Fibroblast of lung (primary cell): ENCODE data around the gene S100A10. TPM values are rescaled to one million over a fixed set of nuclear protein-coding genes. Genes with fewer than 3 reads are reported as not detected.
A peak's percentile ranks its signal among the peaks of the same experiment; 100 is the strongest.

Experiments used
- DNase-seq, 2 donors: peaks; one replicate each; pipeline versions ENCODE4 v3.0.0 to v3.0.0-alpha.2; 2010; ENCODE audit warnings: low read depth in 2 of 2
- H2AFZ ChIP-seq: 2 replicates; pipeline ENCODE4 v1.5.1; 2012; ENCODE audit warnings: low read length, control low read depth, inconsistent platforms
- H3K27ac ChIP-seq: 2 replicates; pipeline ENCODE4 v1.5.1; 2011; ENCODE audit warnings: low read length, control low read depth; ENCODE audit not compliant: insufficient read depth
- H3K27me3 ChIP-seq: 2 replicates; pipeline ENCODE4 v1.5.1; 2011; ENCODE audit warnings: mild to moderate bottlenecking, low read length; ENCODE audit not compliant: control insufficient read depth, insufficient read depth
- H3K36me3 ChIP-seq: 2 replicates; pipeline ENCODE4 v1.5.1; 2011; ENCODE audit warnings: low read length; ENCODE audit not compliant: control insufficient read depth, insufficient read depth
- H3K4me1 ChIP-seq: 2 replicates; pipeline ENCODE4 v1.5.1; 2011; ENCODE audit warnings: low read length; ENCODE audit not compliant: control insufficient read depth, insufficient read depth; ENCODE audit errors: extremely low read depth
- H3K4me2 ChIP-seq: 2 replicates; pipeline ENCODE4 v1.5.1; 2011; ENCODE audit warnings: low read length, control low read depth; ENCODE audit not compliant: insufficient read depth; ENCODE audit errors: extremely low read depth
- H3K4me3 ChIP-seq, 4 experiments: fragments of 200-600 bp in 1 of 4; sonication (generic) in 1 of 4; replicated peaks in 1 of 4; 2 replicates each; pipeline ENCODE4 v1.5.1; 2011 to 2016; ENCODE audit warnings: low read length in 4 of 4, low read depth in 3 of 4, mild to moderate bottlenecking in 3 of 4, control low read depth in 2 of 4, inconsistent platforms in 1 of 4, mixed read lengths in 1 of 4; ENCODE audit not compliant: insufficient read depth in 1 of 4; ENCODE audit errors: control extremely low read depth in 1 of 4
- H3K79me2 ChIP-seq: 2 replicates; pipeline ENCODE4 v1.5.1; 2012; ENCODE audit warnings: mild to moderate bottlenecking, low read length, inconsistent platforms; ENCODE audit not compliant: control insufficient read depth, insufficient read depth
- H3K9ac ChIP-seq: 2 replicates; pipeline ENCODE4 v1.5.1; 2011; ENCODE audit warnings: mild to moderate bottlenecking, low read length, control low read depth; ENCODE audit not compliant: insufficient read depth
- H3K9me3 ChIP-seq: 2 replicates; pipeline ENCODE4 v1.5.1; 2012; ENCODE audit warnings: low read depth, low read length; ENCODE audit not compliant: control insufficient read depth, insufficient read depth
- H4K20me1 ChIP-seq: 2 replicates; pipeline ENCODE4 v1.5.1; 2011; ENCODE audit warnings: low read length; ENCODE audit not compliant: control insufficient read depth, insufficient read depth; ENCODE audit errors: extremely low read depth
- EZH2 ChIP-seq: IDR thresholded peaks from 2 replicates; pipeline ENCODE4 v1.5.1; 2012; ENCODE audit warnings: low read length, control low read depth, mild to moderate bottlenecking; ENCODE audit errors: missing control alignments
- polyA plus RNA-seq, 2 donors: library from polyadenylated mRNA; depleted of rRNA in 1 of 2; stranded (reverse) in 1 of 2; unstranded in 1 of 2; fragments of >200 nt; gene quantifications; 2 replicates each; pipeline ENCODE4 v1.2.1, GENCODE V29; 2011 to 2012; ENCODE audit warnings: missing spikeins in 1 of 2
- total RNA-seq: library from RNA; depleted of rRNA; stranded (reverse); fragments of >200 nt; gene quantifications from 2 replicates; pipeline ENCODE4 v1.2.1, GENCODE V29; 2014
- TF ChIP-seq, protein P1 (sequence below), 2 donors: IDR thresholded peaks in 1 of 2; conservative IDR thresholded peaks in 1 of 2; 1 replicate in 1 of 2; 2 replicates in 1 of 2; pipeline ENCODE4 v1.5.1; 2011 to 2012; ENCODE audit warnings: low read length in 2 of 2, control low read depth in 1 of 2, inconsistent platforms in 1 of 2, low read depth in 1 of 2, mild to moderate bottlenecking in 1 of 2

S100A10 gene
- total and polyA plus RNA-seq, 2 donors (not counting 1 experiment from before 2014, with no cell fraction given), result 141 to 750 TPM

GRCh38 chr1:152021569-152021968 lies 27.9 kb upstream of the S100A10 start:
- Histone ChIP-seq H3K79me2 (no peaks in the 10 kb centered on the region), H3K9me3 (no peaks in the 10 kb centered on the region), H3K4me1 (no peaks in the 10 kb centered on the region), H3K9ac (no peak overlapping the region), H3K4me2 (no peak overlapping the region), H3K4me3 (no peak overlapping the region), H3K36me3 (no peaks in the 10 kb centered on the region), H4K20me1 (no peaks in the 10 kb centered on the region), H3K27ac (no peak overlapping the region), H2AFZ (no peak overlapping the region), H3K27me3 (peaks cover 16% of the 10 kb centered on the region)
- no peak for TF ChIP-seq EZH2
- TF ChIP-seq, protein P1, sequence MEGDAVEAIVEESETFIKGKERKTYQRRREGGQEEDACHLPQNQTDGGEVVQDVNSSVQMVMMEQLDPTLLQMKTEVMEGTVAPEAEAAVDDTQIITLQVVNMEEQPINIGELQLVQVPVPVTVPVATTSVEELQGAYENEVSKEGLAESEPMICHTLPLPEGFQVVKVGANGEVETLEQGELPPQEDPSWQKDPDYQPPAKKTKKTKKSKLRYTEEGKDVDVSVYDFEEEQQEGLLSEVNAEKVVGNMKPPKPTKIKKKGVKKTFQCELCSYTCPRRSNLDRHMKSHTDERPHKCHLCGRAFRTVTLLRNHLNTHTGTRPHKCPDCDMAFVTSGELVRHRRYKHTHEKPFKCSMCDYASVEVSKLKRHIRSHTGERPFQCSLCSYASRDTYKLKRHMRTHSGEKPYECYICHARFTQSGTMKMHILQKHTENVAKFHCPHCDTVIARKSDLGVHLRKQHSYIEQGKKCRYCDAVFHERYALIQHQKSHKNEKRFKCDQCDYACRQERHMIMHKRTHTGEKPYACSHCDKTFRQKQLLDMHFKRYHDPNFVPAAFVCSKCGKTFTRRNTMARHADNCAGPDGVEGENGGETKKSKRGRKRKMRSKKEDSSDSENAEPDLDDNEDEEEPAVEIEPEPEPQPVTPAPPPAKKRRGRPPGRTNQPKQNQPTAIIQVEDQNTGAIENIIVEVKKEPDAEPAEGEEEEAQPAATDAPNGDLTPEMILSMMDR (conservative IDR thresholded peaks at IDR 0.05 in 1 of 2, IDR thresholded peaks at IDR 0.05 in 1 of 2; ENCODE audit: low read depth in 1 of 2, low read length in 2 of 2), result no peak
- DNase-seq, result no peak

DNA sequence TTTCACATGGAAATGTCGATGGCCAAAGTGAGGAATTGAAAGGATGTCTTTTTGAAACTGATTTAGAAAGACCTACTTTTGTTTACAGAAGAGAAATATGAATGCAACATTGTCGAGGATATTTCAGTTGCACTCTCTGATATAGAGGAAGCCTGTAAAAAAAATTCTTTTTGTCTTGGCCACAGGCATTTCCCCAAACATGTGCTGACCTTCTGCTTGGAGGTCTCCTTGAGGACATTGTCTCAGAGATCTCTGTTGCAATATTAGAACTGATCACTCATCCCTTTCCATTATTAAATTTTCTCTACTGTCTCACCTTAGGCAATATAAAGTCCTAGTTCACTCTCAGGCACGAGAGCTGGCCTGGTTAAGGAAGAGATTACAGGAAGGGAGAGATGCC lies 27.2 kb upstream of the S100A10 start:
- no peaks in the 10 kb centered on the region for H3K36me3 ChIP-seq
- H3K4me3 ChIP-seq, result no peak overlapping the region
- H3K27ac ChIP-seq, result no peak overlapping the region
- peaks cover 16% of the 10 kb centered on the region for H3K27me3 ChIP-seq
- H2AFZ ChIP-seq, result no peak overlapping the region
- TF ChIP-seq, protein P1 (conservative IDR thresholded peaks at IDR 0.05 in 1 of 2, IDR thresholded peaks at IDR 0.05 in 1 of 2; ENCODE audit: low read depth in 1 of 2, low read length in 2 of 2), result no peak
- H3K4me1 ChIP-seq, result no peaks in the 10 kb centered on the region
- H3K9ac ChIP-seq, result no peak overlapping the region
- no peak overlapping the region for H3K4me2 ChIP-seq
- H4K20me1 ChIP-seq, result no peaks in the 10 kb centered on the region
- H3K79me2 ChIP-seq, result no peaks in the 10 kb centered on the region
- no peaks in the 10 kb centered on the region for H3K9me3 ChIP-seq
- DNase-seq, result no peak

DNA sequence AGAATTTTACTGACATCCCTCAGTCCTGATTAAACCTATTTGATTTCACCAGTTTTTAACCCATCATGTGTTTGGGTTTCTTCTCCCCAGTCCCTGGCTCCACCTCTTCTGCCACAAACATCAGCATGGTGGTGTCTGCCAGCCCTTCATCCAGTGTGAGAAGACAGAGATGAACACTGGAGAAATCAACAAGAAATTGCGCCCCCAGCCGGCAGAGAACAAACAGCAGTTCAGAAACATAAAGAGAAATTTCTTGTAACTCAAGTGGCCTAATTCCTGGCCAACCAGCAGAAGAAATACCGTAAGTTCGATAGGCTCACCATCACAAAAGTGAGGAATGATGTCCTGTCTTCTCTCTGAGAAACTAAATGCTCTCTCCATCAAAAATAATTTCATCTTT lies 24.9 kb upstream of the S100A10 start:
- Histone ChIP-seq H2AFZ (no peak overlapping the region), H3K79me2 (no peaks in the 10 kb centered on the region), H3K36me3 (no peaks in the 10 kb centered on the region), H3K4me2 (no peak overlapping the region), H3K4me3 (no peak overlapping the region), H3K9ac (no peak overlapping the region), H3K4me1 (no peaks in the 10 kb centered on the region), H3K9me3 (no peaks in the 10 kb centered on the region), H4K20me1 (no peaks in the 10 kb centered on the region), H3K27me3 (peaks cover 15% of the 10 kb centered on the region), H3K27ac (no peak overlapping the region)
- TF ChIP-seq, protein P1 (conservative IDR thresholded peaks at IDR 0.05 in 1 of 2, IDR thresholded peaks at IDR 0.05 in 1 of 2; ENCODE audit: low read depth in 1 of 2, low read length in 2 of 2), result peak; percentile 21 to 46
- no peak for TF ChIP-seq EZH2
- no peak for DNase-seq
